GM23338 (cell line): ENCODE results near the gene CIT.

Experiments used
- CREB1 ChIP-seq: fragments of 250-450 bp; sonication (Bioruptor Pico); IDR thresholded peaks from 2 replicates; pipeline ENCODE4 v1.5.0; 2020; ENCODE audit warnings: low read depth, mild to moderate bottlenecking, moderate library complexity
- EZH2 ChIP-seq: fragments of 200-600 bp; sonication (generic); IDR thresholded peaks from one replicate; pipeline ENCODE4 v1.8.0; 2017; ENCODE audit warnings: antibody characterized with exemption, mild to moderate bottlenecking, low read depth; ENCODE audit not compliant: unreplicated experiment
- EZH2phosphoT487 ChIP-seq: fragments of 200-600 bp; sonication (generic); IDR thresholded peaks from one replicate; pipeline ENCODE4 v1.8.1; 2018; ENCODE audit warnings: antibody characterized with exemption; ENCODE audit not compliant: unreplicated experiment
- JUNB ChIP-seq: IDR thresholded peaks from one replicate; pipeline ENCODE4 v1.6.1; 2016; ENCODE audit warnings: antibody characterized with exemption; ENCODE audit not compliant: unreplicated experiment
- NANOG ChIP-seq: IDR thresholded peaks from 2 replicates; pipeline ENCODE4 v1.6.1; 2016; ENCODE audit warnings: antibody characterized with exemption, borderline replicate concordance
- POLR2AphosphoS5 ChIP-seq: IDR thresholded peaks from 2 replicates; pipeline ENCODE4 v1.6.1; 2016; ENCODE audit warnings: antibody characterized with exemption, low read depth
- STAT1 ChIP-seq: IDR thresholded peaks from one replicate; pipeline ENCODE4 v1.6.1; 2016; ENCODE audit warnings: antibody characterized with exemption; ENCODE audit not compliant: unreplicated experiment
- TF ChIP-seq, protein P1 (sequence below), 2 experiments: fragments of 200-600 bp in 1 of 2; sonication (generic) in 1 of 2; conservative IDR thresholded peaks; 2 replicates each; pipeline versions ENCODE4 v1.5.1 to v1.6.1; 2016 to 2017; ENCODE audit warnings: antibody characterized with exemption in 2 of 2, low read depth in 2 of 2, mild to moderate bottlenecking in 2 of 2, moderate library complexity in 1 of 2
- TF ChIP-seq, protein P2 (sequence below): IDR thresholded peaks from one replicate; pipeline ENCODE4 v1.6.1; 2018; ENCODE audit warnings: antibody characterized with exemption; ENCODE audit not compliant: unreplicated experiment
- TF ChIP-seq, protein P3 (sequence below): fragments of 250-450 bp; sonication (Bioruptor Pico); IDR thresholded peaks from 2 replicates; pipeline ENCODE4 v1.5.0; 2020; ENCODE audit warnings: mild to moderate bottlenecking, moderate library complexity
- TF ChIP-seq, protein P4 (sequence below): IDR thresholded peaks from 2 replicates; pipeline ENCODE4 v1.6.1; 2016; ENCODE audit warnings: antibody characterized with exemption

DNA sequence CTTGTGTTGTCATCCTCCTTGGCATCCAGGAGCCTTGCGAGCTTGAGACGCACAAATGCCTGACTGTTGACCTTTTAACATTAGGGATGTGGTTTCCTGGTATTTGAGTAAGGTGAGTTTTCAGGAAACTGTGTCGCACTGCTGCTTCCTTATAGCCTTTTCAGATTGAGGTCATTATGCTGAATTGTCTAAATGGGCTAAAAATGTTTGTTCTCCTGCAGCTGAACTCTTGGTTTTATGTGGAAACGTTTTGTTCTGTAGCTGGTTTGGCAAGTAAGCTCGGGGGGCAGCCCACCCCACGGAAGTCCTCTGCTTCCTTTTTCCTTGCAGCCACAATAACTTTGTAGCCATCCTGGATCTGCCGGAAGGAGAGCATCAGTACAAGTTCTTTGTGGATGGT, 203.5 kb downstream of the CIT start:
- TF ChIP-seq POLR2AphosphoS5 (no peak), EZH2 (no peak), STAT1 (no peak), NANOG (no peak), JUNB (no peak), EZH2phosphoT487 (no peak), CREB1 (CRISPR knock-in tag) (no peak)
- TF ChIP-seq, protein P1, sequence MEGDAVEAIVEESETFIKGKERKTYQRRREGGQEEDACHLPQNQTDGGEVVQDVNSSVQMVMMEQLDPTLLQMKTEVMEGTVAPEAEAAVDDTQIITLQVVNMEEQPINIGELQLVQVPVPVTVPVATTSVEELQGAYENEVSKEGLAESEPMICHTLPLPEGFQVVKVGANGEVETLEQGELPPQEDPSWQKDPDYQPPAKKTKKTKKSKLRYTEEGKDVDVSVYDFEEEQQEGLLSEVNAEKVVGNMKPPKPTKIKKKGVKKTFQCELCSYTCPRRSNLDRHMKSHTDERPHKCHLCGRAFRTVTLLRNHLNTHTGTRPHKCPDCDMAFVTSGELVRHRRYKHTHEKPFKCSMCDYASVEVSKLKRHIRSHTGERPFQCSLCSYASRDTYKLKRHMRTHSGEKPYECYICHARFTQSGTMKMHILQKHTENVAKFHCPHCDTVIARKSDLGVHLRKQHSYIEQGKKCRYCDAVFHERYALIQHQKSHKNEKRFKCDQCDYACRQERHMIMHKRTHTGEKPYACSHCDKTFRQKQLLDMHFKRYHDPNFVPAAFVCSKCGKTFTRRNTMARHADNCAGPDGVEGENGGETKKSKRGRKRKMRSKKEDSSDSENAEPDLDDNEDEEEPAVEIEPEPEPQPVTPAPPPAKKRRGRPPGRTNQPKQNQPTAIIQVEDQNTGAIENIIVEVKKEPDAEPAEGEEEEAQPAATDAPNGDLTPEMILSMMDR (conservative IDR thresholded peaks at IDR 0.05; ENCODE audit: low read depth in 2 of 2) = no peak
- TF ChIP-seq, protein P2, sequence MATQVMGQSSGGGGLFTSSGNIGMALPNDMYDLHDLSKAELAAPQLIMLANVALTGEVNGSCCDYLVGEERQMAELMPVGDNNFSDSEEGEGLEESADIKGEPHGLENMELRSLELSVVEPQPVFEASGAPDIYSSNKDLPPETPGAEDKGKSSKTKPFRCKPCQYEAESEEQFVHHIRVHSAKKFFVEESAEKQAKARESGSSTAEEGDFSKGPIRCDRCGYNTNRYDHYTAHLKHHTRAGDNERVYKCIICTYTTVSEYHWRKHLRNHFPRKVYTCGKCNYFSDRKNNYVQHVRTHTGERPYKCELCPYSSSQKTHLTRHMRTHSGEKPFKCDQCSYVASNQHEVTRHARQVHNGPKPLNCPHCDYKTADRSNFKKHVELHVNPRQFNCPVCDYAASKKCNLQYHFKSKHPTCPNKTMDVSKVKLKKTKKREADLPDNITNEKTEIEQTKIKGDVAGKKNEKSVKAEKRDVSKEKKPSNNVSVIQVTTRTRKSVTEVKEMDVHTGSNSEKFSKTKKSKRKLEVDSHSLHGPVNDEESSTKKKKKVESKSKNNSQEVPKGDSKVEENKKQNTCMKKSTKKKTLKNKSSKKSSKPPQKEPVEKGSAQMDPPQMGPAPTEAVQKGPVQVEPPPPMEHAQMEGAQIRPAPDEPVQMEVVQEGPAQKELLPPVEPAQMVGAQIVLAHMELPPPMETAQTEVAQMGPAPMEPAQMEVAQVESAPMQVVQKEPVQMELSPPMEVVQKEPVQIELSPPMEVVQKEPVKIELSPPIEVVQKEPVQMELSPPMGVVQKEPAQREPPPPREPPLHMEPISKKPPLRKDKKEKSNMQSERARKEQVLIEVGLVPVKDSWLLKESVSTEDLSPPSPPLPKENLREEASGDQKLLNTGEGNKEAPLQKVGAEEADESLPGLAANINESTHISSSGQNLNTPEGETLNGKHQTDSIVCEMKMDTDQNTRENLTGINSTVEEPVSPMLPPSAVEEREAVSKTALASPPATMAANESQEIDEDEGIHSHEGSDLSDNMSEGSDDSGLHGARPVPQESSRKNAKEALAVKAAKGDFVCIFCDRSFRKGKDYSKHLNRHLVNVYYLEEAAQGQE = no peak
- TF ChIP-seq, protein P3, sequence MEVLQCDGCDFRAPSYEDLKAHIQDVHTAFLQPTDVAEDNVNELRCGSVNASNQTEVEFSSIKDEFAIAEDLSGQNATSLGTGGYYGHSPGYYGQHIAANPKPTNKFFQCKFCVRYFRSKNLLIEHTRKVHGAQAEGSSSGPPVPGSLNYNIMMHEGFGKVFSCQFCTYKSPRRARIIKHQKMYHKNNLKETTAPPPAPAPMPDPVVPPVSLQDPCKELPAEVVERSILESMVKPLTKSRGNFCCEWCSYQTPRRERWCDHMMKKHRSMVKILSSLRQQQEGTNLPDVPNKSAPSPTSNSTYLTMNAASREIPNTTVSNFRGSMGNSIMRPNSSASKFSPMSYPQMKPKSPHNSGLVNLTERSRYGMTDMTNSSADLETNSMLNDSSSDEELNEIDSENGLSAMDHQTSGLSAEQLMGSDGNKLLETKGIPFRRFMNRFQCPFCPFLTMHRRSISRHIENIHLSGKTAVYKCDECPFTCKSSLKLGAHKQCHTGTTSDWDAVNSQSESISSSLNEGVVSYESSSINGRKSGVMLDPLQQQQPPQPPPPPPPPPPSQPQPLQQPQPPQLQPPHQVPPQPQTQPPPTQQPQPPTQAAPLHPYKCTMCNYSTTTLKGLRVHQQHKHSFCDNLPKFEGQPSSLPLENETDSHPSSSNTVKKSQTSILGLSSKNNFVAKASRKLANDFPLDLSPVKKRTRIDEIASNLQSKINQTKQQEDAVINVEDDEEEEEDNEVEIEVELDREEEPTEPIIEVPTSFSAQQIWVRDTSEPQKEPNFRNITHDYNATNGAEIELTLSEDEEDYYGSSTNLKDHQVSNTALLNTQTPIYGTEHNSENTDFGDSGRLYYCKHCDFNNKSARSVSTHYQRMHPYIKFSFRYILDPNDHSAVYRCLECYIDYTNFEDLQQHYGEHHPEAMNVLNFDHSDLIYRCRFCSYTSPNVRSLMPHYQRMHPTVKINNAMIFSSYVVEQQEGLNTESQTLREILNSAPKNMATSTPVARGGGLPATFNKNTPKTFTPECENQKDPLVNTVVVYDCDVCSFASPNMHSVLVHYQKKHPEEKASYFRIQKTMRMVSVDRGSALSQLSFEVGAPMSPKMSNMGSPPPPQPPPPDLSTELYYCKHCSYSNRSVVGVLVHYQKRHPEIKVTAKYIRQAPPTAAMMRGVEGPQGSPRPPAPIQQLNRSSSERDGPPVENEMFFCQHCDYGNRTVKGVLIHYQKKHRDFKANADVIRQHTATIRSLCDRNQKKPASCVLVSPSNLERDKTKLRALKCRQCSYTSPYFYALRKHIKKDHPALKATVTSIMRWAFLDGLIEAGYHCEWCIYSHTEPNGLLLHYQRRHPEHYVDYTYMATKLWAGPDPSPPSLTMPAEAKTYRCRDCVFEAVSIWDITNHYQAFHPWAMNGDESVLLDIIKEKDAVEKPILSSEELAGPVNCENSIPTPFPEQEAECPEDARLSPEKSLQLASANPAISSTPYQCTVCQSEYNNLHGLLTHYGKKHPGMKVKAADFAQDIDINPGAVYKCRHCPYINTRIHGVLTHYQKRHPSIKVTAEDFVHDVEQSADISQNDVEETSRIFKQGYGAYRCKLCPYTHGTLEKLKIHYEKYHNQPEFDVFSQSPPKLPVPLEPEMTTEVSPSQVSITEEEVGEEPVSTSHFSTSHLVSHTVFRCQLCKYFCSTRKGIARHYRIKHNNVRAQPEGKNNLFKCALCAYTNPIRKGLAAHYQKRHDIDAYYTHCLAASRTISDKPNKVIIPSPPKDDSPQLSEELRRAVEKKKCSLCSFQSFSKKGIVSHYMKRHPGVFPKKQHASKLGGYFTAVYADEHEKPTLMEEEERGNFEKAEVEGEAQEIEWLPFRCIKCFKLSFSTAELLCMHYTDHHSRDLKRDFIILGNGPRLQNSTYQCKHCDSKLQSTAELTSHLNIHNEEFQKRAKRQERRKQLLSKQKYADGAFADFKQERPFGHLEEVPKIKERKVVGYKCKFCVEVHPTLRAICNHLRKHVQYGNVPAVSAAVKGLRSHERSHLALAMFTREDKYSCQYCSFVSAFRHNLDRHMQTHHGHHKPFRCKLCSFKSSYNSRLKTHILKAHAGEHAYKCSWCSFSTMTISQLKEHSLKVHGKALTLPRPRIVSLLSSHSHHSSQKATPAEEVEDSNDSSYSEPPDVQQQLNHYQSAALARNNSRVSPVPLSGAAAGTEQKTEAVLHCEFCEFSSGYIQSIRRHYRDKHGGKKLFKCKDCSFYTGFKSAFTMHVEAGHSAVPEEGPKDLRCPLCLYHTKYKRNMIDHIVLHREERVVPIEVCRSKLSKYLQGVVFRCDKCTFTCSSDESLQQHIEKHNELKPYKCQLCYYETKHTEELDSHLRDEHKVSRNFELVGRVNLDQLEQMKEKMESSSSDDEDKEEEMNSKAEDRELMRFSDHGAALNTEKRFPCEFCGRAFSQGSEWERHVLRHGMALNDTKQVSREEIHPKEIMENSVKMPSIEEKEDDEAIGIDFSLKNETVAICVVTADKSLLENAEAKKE = no peak
- TF ChIP-seq, protein P4, sequence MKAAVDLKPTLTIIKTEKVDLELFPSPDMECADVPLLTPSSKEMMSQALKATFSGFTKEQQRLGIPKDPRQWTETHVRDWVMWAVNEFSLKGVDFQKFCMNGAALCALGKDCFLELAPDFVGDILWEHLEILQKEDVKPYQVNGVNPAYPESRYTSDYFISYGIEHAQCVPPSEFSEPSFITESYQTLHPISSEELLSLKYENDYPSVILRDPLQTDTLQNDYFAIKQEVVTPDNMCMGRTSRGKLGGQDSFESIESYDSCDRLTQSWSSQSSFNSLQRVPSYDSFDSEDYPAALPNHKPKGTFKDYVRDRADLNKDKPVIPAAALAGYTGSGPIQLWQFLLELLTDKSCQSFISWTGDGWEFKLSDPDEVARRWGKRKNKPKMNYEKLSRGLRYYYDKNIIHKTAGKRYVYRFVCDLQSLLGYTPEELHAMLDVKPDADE = no peak
